Activated naive CD4-positive, alpha-beta T cell treated with anti-CD3 and anti-CD28 coated beads, Interleukin-2, amount 10 ng/mL, durations not matched to agents 5 hours and 36 hours (primary cell): ENCODE data around the gene SUN2. TPM values are rescaled to one million over a fixed set of nuclear protein-coding genes. Genes with fewer than 3 reads are reported as not detected.

ENCODE experiments used
- total RNA-seq, 2 experiments: library from RNA; stranded (reverse); gene quantifications; one replicate each; pipeline ENCODE4 v1.2.3, GENCODE V29; 2021

Gene SUN2, protein sequence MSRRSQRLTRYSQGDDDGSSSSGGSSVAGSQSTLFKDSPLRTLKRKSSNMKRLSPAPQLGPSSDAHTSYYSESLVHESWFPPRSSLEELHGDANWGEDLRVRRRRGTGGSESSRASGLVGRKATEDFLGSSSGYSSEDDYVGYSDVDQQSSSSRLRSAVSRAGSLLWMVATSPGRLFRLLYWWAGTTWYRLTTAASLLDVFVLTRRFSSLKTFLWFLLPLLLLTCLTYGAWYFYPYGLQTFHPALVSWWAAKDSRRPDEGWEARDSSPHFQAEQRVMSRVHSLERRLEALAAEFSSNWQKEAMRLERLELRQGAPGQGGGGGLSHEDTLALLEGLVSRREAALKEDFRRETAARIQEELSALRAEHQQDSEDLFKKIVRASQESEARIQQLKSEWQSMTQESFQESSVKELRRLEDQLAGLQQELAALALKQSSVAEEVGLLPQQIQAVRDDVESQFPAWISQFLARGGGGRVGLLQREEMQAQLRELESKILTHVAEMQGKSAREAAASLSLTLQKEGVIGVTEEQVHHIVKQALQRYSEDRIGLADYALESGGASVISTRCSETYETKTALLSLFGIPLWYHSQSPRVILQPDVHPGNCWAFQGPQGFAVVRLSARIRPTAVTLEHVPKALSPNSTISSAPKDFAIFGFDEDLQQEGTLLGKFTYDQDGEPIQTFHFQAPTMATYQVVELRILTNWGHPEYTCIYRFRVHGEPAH
- 100 to 1,000 TPM; 582 to 593 TPM for total RNA-seq

GRCh38 chr22:38755911-38756532, at the start of gene SUN2:
SUN2 (minus strand) TSS chr22:38755998; CDS start chr22:38752628, 3,370 bp downstream.

DNA sequence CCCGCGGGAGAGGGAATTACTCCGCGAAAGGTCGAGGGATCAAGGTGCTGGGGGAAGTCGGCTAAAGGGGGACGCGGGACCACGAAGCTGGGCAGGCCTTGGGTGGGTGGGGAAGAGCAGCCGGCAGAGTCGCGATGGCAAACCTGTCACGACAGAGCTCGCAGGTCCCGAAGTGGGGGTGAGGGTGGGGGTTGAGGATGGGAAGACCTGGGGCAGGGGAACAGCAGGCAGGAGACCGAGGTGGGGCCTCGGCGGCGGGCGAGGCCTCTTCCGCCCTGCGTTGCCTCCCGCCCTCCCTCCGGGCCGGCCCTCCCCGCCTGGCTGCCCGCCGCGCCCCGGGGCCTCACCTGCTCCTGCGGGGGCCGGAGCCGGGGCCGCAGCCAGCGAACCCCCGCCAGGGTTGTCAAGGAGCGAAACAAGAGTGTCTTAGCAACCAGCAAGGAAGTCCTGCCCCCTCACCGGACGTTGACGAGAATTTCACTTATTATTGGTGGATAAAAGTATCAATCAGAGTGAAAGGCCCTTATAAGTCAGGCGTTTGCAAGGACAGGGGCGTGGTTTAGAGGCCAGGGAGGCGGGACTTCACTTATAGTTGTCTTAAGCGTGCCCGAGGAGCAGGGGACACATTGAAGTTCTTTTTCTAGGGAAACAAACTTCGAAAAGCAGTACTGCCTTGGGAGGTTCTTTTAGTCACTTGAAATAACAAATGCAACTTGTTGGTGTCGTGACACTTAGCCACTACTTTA, 38.1 kb upstream of the SUN2 start, which contains the start of gene DNAL4:
DNAL4 (minus strand) TSS at position 423 of the 746 bp plus-strand sequence. CDS start 11,412 bp downstream, outside the sequence.

DNA sequence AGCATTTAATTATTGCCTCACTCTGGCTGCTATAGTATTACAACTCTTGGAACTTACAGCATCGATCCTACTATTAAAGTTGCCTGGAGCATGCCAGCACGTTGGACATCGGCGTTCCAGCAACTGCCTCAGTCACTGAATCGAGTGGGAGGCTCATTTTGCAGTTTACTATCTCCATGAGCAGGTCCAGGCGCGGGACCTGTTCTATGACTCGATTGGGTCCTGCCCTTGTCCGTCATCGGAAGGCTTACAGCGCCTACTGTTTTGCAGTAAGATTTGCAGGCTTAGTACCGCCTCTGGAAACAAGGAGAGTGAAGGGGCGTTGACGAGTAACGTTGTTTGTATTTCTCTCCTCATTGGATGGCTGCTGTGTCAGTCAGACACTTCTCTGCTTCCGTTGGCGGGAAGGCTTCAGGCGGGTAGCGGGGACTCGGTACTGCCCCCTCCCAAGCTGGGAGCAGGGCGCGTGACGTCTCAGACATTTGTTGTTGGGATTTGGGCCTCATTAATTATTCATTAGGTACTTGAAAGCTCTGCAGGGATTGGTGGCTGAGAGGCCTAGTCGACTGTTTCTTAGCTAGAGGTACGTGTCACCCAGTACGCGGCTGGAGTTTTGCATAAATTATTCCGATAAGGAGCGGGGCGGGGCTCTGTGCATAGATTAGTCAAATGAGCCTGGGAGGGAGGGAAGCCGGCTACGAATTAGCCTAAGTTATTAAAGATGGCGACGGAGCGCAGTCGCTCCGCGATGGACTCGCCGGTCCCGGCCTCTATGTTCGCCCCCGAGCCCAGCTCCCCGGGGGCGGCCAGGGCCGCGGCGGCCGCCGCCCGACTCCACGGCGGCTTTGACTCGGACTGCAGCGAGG, 50.3 kb downstream of the SUN2 start, which contains the start of gene GTPBP1:
GTPBP1 (plus strand) TSS at position 710 of the 866 bp plus-strand sequence; CDS start at position 722, 12 bp downstream.

GRCh38 chr22:38700789-38701628, 54.8 kb downstream of the SUN2 start, which contains the start of gene JOSD1:
JOSD1 (minus strand) TSS chr22:38700943; CDS start chr22:38699987, 956 bp downstream.

Other genes with a start within 250 kb of the SUN2 start
- 100 to 1,000 TPM; 552 to 558 TPM for gene DDX17, start 249.7 kb downstream of the SUN2 start, total RNA-seq
- gene DMC1, start 185.8 kb downstream of the SUN2 start, total RNA-seq, result 1 to 10 TPM; 8.1 to 9.6 TPM
- gene FAM227A, start 99.6 kb downstream of the SUN2 start, total RNA-seq, result under 1 TPM in 1 of 2 experiments, not detected in 1; 0.13 TPM
- gene CBY1, start 99.4 kb downstream of the SUN2 start, total RNA-seq, result 10 to 100 TPM; 12.6 to 14.1 TPM
- 10 to 100 TPM; 76.7 to 77.6 TPM for gene TOMM22, start 74.0 kb downstream of the SUN2 start, total RNA-seq
- 10 to 100 TPM; 66.4 to 71.7 TPM for gene JOSD1, start 55.1 kb downstream of the SUN2 start, total RNA-seq
- gene GTPBP1, start 50.1 kb downstream of the SUN2 start, total RNA-seq, result 10 to 100 TPM; 61.3 to 62.8 TPM
- 1 to 10 TPM; 8.2 to 8.5 TPM for gene DNAL4, start 38.1 kb upstream of the SUN2 start, total RNA-seq
- 1 to 10 TPM; 1.4 to 1.6 TPM for gene NPTXR, start 88.0 kb upstream of the SUN2 start, total RNA-seq
- gene CBX6, start 116.2 kb upstream of the SUN2 start, total RNA-seq, result 10 to 100 TPM; 55.7 to 57.8 TPM
- not detected for gene APOBEC3A, start 201.6 kb upstream of the SUN2 start, total RNA-seq
- gene APOBEC3B, start 226.3 kb upstream of the SUN2 start, total RNA-seq, result 10 to 100 TPM; 10.1 to 12.1 TPM